Measurements from ENCODE around the gene GOLT1A. TPM values are rescaled to one million over a fixed set of nuclear protein-coding genes. Genes with fewer than 3 reads are reported as not detected.

Gene GOLT1A
- total RNA-seq, 1 donor from 2014 or later: not detected

- no peak for DNase-seq (ENCODE audit: low spot score)
Measured at GRCh38 chr1:204219971-204220616, 6.3 kb upstream of the GOLT1A start.

- DNase-seq (ENCODE audit: low spot score): no peak
Measured at GRCh38 chr1:204218552-204218951, 4.8 kb upstream of the GOLT1A start.

- no peak for DNase-seq (ENCODE audit: low spot score)
Measured at GRCh38 chr1:204217648-204218000, 3.8 kb upstream of the GOLT1A start.

GRCh38 chr1:204216880-204217647 lies 3.3 kb upstream of the GOLT1A start:
- no peak for DNase-seq (ENCODE audit: low spot score)

DNA sequence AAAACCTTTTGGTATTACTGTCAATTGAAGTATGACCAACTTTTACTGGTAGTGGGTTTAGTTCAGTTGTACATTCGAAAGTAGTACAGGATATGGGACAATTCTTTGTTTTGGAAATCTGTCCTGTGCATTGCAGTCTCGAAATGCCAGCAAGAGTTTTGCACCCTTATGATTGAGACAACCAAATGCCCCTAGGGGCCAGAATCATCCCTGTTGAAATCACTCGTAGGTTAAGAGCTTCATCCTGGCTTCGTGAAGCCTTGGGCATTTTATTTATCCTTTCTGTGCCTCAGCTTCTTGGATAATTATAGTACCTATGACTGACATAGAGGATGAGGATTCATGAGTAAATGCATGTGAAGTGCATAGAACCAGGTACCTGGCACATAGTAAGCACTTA lies 2.4 kb upstream of the GOLT1A start:
- no peak for DNase-seq (ENCODE audit: low spot score)

- DNase-seq (ENCODE audit: low spot score): no peak
Measured at GRCh38 chr1:204212715-204213114, 1.1 kb downstream of the GOLT1A start.

GRCh38 chr1:204211046-204211445 lies 2.7 kb downstream of the GOLT1A start:
- peak; percentile 53 for DNase-seq (ENCODE audit: low spot score)

DNA sequence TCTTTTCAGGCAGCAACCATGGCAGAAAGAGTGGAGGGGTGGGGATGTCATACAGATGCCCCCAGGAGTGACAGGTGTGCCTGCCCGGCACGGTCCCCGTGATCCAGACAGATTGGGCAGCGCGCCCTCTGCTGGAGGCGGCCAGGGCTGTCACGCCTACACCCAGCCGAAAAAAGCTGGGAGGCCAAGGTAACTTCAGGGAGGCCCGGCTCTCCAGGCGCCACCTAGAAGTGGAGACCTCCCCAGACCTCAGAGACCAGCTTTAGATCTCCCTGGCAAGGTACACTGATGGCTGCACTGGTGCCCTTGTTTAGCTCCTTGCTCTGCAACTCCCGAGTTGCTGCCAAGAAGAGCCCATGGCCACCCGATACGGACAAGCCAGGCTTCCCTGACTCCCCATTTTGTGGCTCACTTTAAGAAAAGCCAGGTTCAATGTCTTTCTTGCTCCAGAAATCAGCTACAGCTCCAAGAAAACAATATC lies 6.6 kb downstream of the GOLT1A start:
- no peak for DNase-seq (ENCODE audit: low spot score)

GRCh38 chr1:204206121-204206520 lies 7.7 kb downstream of the GOLT1A start:
- no peak for DNase-seq (ENCODE audit: low spot score)

DNA sequence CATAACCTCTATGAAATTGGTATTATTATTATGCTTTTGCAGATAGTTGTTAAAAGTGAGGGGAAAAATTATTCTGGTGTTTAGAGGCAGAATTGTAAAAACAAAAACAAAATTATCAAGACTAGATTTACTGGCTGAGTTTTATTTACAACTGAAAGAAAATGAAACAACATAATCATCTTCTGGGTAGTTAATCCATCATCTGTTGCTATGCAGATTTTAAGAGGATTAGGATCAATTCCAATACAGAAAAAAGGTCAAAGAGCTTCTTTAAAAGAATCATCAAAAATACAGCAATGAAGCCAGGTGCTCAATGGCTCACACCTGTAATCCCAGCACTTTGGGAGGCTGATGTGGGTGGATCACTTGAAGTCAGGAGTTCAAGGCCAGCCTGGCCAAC lies 8.3 kb downstream of the GOLT1A start:
- DNase-seq (ENCODE audit: low spot score): no peak

DNA sequence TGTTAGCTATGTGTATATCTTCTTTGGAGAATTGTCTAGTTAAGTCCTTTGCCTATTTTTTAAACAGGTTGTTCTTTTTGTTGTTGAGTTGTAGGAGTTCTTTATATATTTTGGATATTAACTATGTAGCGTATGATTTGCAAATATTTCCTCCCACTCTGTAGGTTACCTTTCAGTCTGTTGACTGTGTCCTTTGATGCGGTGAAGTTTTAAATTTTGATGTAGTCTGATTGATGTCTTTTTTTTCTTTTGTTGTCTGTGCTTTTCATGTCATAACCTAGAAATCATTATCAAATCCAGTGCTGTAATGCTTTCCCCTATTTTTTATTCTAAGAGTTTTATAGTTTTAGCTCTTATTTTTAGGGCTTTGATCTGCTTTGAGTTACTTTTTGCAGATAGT lies 8.8 kb downstream of the GOLT1A start:
- DNase-seq (ENCODE audit: low spot score): no peak

- DNase-seq (ENCODE audit: low spot score): peak; percentile 78
Measured at GRCh38 chr1:204203206-204203767, 10.5 kb downstream of the GOLT1A start.

DNA sequence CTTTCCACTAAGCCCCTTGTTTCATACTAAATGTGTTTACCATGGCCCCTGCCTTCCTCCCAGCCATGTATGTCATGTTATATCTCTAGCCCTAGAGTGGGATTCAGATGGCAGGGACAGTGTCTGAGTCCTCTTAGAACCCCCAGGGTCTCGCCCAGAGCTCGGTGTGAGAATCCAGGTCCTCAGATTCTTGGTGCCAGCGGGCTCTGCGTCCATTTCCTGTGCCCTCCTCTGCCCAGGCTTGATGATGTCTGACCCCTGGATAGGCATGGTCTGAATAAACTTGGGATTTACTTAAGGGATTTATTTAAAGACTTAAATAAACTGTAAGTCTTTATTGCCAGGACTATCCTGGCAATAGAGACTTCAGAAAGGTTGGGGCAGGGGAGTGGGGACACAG lies 11.3 kb downstream of the GOLT1A start:
- DNase-seq (ENCODE audit: low spot score): peak; percentile 51

GRCh38 chr1:204201348-204202040 lies 12.3 kb downstream of the GOLT1A start:
- DNase-seq (ENCODE audit: low spot score): peak; percentile 60

GRCh38 chr1:204199579-204199978 lies 14.2 kb downstream of the GOLT1A start:
- peak; percentile 47 for DNase-seq (ENCODE audit: low spot score)

DNA sequence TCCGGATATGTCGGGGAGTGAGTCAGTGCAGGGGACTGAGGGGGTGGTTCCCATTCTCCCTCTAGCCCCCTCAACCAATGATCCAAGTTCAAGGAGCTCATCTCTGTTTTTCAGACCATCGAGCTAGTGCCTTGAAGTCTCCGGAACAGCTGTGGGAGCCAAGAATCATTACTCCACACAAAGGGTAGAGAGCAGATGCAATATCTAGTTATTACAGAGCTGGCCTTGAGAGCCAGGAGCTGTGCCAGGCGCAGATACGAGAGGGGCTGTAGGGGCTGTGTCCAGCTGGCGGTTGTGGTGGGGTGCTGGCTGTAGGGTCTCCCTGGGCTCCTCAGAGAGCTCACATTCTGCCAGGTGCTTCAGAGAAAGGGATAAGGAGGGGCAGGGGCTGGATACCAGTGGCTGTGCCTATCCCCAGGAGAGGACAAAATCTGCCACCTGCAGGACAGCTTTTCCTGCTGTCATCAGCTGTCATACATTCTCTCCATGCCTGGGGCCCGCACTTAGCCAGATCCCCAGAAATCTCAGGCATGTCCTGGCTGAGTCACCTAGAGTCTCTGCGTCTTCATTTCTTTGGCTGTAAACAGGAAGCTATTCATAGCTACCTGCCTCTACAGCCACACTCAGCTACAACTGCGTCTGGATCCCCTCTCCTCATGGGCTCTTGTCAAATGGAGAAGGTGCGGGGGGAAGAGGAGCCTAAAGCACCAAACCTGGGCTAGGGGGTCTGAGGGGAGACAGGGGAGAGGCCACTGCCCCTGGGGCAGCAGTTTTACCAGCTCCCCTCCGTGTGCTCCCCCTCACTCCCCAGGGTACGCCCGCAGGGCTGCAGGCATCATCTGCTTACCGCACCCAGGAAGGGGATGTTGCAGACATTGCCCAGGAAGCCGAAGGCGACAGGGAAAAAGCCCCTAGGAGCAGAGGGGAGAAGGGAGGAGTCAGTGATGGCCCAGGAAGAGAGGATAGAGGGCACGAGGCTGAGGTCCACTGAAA lies 15.1 kb downstream of the GOLT1A start:
- DNase-seq (ENCODE audit: low spot score): peak; percentile 81

DNA sequence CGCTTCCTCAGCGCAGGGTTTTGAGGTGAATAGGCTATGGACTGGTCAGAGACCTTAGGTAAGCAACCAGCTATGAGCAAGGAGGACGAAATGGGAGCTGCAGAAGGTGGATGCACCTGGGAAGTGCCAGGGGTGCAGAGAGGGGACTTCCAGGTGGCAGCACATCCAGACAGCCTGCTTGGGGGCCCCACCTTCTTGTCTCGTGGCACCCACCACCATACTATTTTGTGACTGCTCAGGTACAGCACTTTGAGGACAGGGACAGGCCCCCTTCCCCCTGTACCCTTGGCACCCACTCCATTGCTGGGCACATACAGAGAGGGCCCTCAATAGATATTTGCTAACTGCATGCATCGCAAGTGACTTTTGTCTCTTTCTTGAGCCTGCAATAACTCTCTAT lies 16.7 kb downstream of the GOLT1A start:
- DNase-seq (ENCODE audit: low spot score): peak; percentile 78

DNA sequence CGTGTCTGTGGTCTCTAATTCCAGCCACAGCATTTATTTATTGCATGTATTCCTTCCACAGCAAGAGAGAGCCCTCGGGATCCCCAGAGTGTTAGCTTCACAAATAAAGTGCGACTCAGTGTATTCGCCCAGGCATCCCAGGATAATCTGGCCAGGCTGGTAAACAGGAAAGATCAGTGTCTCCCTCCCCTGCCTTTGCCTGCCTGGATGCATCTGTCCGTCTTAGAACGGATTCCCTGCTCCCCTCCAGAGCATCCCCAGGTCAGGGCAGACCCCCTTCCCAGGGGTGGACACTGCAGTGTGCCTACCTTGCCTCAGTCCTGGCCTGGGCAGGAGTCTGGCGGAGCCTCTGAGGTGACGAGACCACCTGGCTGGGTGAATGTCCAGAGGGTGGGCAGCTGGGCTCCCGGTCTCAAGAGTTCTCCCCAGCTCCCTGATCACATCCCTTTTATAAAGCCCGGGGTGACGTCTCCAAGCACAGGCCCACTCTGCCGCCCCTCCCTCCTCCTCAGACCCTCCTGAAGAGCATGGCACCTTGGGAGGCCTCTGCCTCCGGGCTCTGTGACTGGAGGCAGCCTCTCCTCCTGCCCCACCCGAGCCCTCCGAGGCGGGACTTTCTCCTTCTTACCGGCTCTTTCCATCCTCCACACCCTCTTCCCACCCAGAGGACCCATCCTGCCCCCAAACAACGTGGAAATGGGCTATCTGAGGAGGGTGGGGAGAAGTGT lies 17.6 kb downstream of the GOLT1A start, which contains the start of gene KISS1:
Gene KISS1, minus strand, starts transcription at position 424 of the 728 bp plus-strand sequence. CDS start 3,615 bp downstream, outside the sequence.
- no peak for DNase-seq (ENCODE audit: low spot score)

- no peak for DNase-seq (ENCODE audit: low spot score)
Measured at GRCh38 chr1:204194771-204195170, 19.0 kb downstream of the GOLT1A start.

DNA sequence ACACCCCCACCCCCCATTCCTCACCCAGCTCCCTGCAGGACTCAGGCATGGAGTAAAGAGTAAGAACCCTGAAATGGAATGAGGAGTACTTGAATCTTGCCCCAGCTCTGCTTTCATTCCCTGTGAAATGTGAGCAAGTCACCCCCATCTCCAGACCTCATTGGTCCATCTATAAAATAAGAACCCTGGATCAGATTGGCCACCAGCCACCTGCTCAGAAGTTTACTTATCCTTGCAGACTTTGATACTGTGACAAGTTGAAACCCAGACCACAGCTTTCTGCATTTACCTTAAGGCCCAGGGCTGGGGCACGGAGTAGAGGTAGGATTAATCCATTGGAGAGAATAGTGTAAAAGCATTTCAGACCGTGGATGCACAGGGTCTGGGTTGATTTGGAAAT lies 19.7 kb downstream of the GOLT1A start:
- DNase-seq (ENCODE audit: low spot score): no peak
